Astrocyte of the spinal cord (primary cell): ENCODE measurements around the gene BLCAP.

Source experiments
- DNase-seq: peaks from one replicate; pipeline ENCODE4 v3.0.0; 2011; ENCODE audit warnings: low read depth, low spot score
- H3K4me3 ChIP-seq: 2 replicates; pipeline ENCODE4 v1.5.1; 2011; ENCODE audit warnings: low read depth, mild to moderate bottlenecking, low read length, moderate library complexity
- CTCF ChIP-seq: IDR thresholded peaks from 2 replicates; pipeline ENCODE4 v1.5.1; 2012; ENCODE audit warnings: low read depth, mild to moderate bottlenecking, low read length, inconsistent platforms
- in situ Hi-C: cut with HindIII; loops from 2 replicates; pipeline ENCODE4 v1.10.0; 2017; ENCODE audit warnings: low sequenced_read_pairs

BLCAP gene

GRCh38 chr20:37481610-37482009 is 46.1 kb downstream of the BLCAP start:
- TF ChIP-seq CTCF, result no peak
- DNase-seq, result no peak
- H3K4me3 ChIP-seq, result no peak overlapping the region
- in situ Hi-C loops, result no loop called here

GRCh38 chr20:37480919-37481318 is 46.8 kb downstream of the BLCAP start:
- TF ChIP-seq CTCF, result no peak
- in situ Hi-C loops, result no loop called here
- DNase-seq, result no peak

GRCh38 chr20:37479925-37480691 is 47.6 kb downstream of the BLCAP start:
- H3K4me3 ChIP-seq, result no peak overlapping the region
- DNase-seq, result no peak
- in situ Hi-C loops, result no loop called here
- TF ChIP-seq CTCF, result no peak

More at GRCh38 chr20:37480919-37481318, 46.8 kb downstream of the BLCAP start:
- no peak overlapping the region for H3K4me3 ChIP-seq

GRCh38 chr20:37479266-37479665 is 48.4 kb downstream of the BLCAP start:
- DNase-seq, result no peak
- in situ Hi-C loops, result no loop called here
- no peak overlapping the region for H3K4me3 ChIP-seq
- no peak for TF ChIP-seq CTCF

GRCh38 chr20:37477041-37477440 is 50.6 kb downstream of the BLCAP start:
- TF ChIP-seq CTCF, result no peak
- in situ Hi-C loops, result no loop called here
- no peak for DNase-seq

GRCh38 chr20:37475252-37475651 is 52.4 kb downstream of the BLCAP start:
- no peak for DNase-seq
- in situ Hi-C loops, result no loop called here
- no peak overlapping the region for H3K4me3 ChIP-seq
- TF ChIP-seq CTCF, result no peak

More at GRCh38 chr20:37477041-37477440, 50.6 kb downstream of the BLCAP start:
- H3K4me3 ChIP-seq, result no peak overlapping the region

- TF ChIP-seq CTCF, result no peak
- no peak overlapping the region for H3K4me3 ChIP-seq
- DNase-seq, result no peak
- in situ Hi-C loops, result no loop called here
Observed at GRCh38 chr20:37474386-37474785, 53.3 kb downstream of the BLCAP start.
